Stimulated activated CD8-positive, alpha-beta memory T cell treated with anti-CD3 and anti-CD28 coated beads, Interleukin-15, amount 100 ng/mL, for 48 hours (primary cell): Measurements from ENCODE around the gene TMSB4X.

Experiments
- DNase-seq, 2 donors: peaks; one replicate each; pipeline ENCODE4 v3.0.0-alpha.2; 2020; ENCODE audit warnings: low read depth in 2 of 2

Gene TMSB4X

DNA sequence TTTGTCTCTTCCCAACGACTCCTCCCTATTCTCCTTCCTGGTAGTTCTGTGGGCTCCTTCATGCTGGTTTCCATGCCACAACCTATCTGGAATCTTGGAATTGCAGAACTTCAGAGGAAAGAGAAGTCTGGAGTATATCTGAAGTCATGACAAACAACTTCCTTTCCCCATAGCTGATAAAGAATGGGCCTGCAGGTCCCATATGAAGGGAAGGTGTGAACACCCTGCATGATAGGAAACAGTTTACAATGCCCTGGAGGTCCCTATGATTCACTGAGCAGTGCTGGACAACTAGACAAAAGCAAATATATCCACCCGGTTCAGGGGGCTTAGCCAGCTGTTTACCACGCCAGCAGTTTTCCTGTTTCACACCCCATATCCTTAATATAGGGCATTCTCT, 50.1 kb downstream of the TMSB4X start:
- no peak for DNase-seq
